Activated T-cell treated with anti-CD3 and anti-CD28 coated beads, Interleukin-2, amount 50 U/mL, for 24 hours (primary cell): Measurements from ENCODE around the gene ABLIM2.

Source experiments
- DNase-seq: peaks from one replicate; pipeline ENCODE4 v3.0.0-alpha.2; 2020
- H3K27ac Mint-ChIP-seq: 2 replicates; pipeline ENCODE4 v1.8.0; 2020; ENCODE audit warnings: mild to moderate bottlenecking, mixed read lengths
- H3K27me3 Mint-ChIP-seq: 2 replicates; pipeline ENCODE4 v1.8.0; 2020; ENCODE audit warnings: mixed read lengths
- H3K36me3 Mint-ChIP-seq: 2 replicates; pipeline ENCODE4 v1.8.0; 2020; ENCODE audit warnings: low read depth, mixed read lengths
- H3K4me1 Mint-ChIP-seq: 2 replicates; pipeline ENCODE4 v1.8.0; 2020; ENCODE audit warnings: low read depth, mixed read lengths
- H3K4me3 Mint-ChIP-seq: 2 replicates; pipeline ENCODE4 v1.8.0; 2020; ENCODE audit warnings: mild to moderate bottlenecking, moderate library complexity, mixed read lengths
- H3K9me3 Mint-ChIP-seq: 2 replicates; pipeline ENCODE4 v1.8.0; 2020; ENCODE audit warnings: mixed read lengths

Gene ABLIM2

GRCh38 chr4:7917669-7918068, 240.9 kb downstream of the ABLIM2 start:
- Mint-ChIP-seq H3K9me3 (no peaks in the 10 kb centered on the region), H3K27me3 (no peaks in the 10 kb centered on the region), H3K4me3 (no peak overlapping the region), H3K36me3 (peaks cover 2% of the 10 kb centered on the region), H3K4me1 (peaks cover 35% of the 10 kb centered on the region), H3K27ac (no peak overlapping the region)
- no peak for DNase-seq

- DNase-seq = no peak
- Mint-ChIP-seq H3K9me3 (no peaks in the 10 kb centered on the region), H3K27ac (no peak overlapping the region), H3K27me3 (no peaks in the 10 kb centered on the region), H3K36me3 (peaks cover 2% of the 10 kb centered on the region), H3K4me3 (no peak overlapping the region), H3K4me1 (peaks cover 41% of the 10 kb centered on the region)
Measured at GRCh38 chr4:7915875-7916242, 242.8 kb downstream of the ABLIM2 start.
